HL-60 (cell line): ENCODE data around the gene SRBD1.

Experiments
- GABPA ChIP-seq: IDR thresholded peaks from 2 replicates; pipeline ENCODE4 v1.6.1; 2012; ENCODE audit warnings: low read depth
- POLR2AphosphoS5 ChIP-seq: IDR thresholded peaks from 2 replicates; pipeline ENCODE4 v1.6.1; 2012; ENCODE audit warnings: low read depth
- REST ChIP-seq: IDR thresholded peaks from 2 replicates; pipeline ENCODE4 v1.6.1; 2012; ENCODE audit warnings: low read depth; ENCODE audit not compliant: insufficient replicate concordance
- SPI1 ChIP-seq: IDR thresholded peaks from 2 replicates; pipeline ENCODE4 v1.6.1; 2012; ENCODE audit warnings: low read depth, mild to moderate bottlenecking, borderline replicate concordance
- TF ChIP-seq, protein P1 (sequence below): IDR thresholded peaks from one replicate; pipeline ENCODE4 v1.5.1; 2011; ENCODE audit warnings: low read length, control low read depth, inconsistent platforms; ENCODE audit not compliant: insufficient read depth

DNA sequence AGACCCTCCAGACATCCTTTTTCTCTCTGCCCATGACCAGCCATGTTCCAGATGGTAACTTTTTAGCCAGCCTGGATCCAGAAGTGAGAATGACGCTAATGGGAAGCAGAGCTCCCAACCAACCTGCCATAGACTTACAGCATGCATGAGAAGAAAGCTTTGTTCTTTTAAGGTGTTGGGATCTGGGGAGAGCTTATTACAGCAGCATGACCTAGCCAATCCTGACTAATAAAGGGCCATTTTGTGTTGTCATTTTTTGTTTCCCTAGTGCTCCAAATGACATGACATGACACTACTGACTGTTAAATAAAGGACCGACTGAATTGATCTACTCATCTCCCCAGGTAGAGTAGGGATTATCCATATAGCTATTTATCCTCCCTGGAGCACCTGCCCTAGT is 35.2 kb upstream of the SRBD1 start:
- TF ChIP-seq, protein P1, sequence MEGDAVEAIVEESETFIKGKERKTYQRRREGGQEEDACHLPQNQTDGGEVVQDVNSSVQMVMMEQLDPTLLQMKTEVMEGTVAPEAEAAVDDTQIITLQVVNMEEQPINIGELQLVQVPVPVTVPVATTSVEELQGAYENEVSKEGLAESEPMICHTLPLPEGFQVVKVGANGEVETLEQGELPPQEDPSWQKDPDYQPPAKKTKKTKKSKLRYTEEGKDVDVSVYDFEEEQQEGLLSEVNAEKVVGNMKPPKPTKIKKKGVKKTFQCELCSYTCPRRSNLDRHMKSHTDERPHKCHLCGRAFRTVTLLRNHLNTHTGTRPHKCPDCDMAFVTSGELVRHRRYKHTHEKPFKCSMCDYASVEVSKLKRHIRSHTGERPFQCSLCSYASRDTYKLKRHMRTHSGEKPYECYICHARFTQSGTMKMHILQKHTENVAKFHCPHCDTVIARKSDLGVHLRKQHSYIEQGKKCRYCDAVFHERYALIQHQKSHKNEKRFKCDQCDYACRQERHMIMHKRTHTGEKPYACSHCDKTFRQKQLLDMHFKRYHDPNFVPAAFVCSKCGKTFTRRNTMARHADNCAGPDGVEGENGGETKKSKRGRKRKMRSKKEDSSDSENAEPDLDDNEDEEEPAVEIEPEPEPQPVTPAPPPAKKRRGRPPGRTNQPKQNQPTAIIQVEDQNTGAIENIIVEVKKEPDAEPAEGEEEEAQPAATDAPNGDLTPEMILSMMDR: no peak
- TF ChIP-seq POLR2AphosphoS5: no peak
- no peak for TF ChIP-seq SPI1
- TF ChIP-seq GABPA: no peak
- no peak for TF ChIP-seq REST
